GM12891 (cell line): Measurements from ENCODE around the gene PLEKHS1.

Experiments used
- POLR2A ChIP-seq: IDR thresholded peaks from 2 replicates; pipeline ENCODE4 v1.6.1; 2011; ENCODE audit warnings: low read depth, low read length, control low read depth
- POLR2AphosphoS5 ChIP-seq: IDR thresholded peaks from 2 replicates; pipeline ENCODE4 v1.6.1; 2011; ENCODE audit warnings: low read depth, low read length, control low read depth
- SPI1 ChIP-seq: IDR thresholded peaks from 2 replicates; pipeline ENCODE4 v1.6.1; 2011; ENCODE audit warnings: low read depth, low read length, control low read depth

DNA sequence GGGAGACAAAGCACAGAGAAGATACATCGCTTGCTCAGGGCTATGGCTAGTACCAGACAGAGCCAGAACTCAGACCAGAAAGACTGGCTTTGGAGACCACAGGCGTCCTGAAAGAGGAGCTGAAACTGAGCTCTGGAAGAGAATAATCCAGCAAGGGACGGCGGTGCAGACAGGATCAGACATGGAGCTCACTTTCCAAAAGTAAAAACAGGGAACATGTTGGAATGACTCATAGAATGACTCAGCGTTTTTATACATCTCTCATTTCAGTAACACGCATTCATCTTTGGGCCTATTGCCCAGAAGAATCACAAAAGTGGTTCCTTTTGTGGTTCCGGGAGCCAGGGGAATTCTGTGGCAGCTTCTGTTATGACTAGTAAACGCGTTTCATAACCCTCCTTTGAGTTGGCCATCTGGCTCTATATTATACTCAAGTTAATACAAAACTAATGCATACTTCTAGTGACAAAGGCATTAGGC is 37.2 kb downstream of the PLEKHS1 start:
- TF ChIP-seq POLR2AphosphoS5: no peak
- no peak for TF ChIP-seq POLR2A
- TF ChIP-seq SPI1: no peak
